Endothelial cell (in vitro differentiated cells): Measurements from ENCODE around the gene PRXL2A. TPM values are rescaled to one million over a fixed set of nuclear protein-coding genes. Genes with fewer than 3 reads are reported as not detected.

Experiments
- DNase-seq: peaks from one replicate; pipeline ENCODE4 v3.0.0; 2021; ENCODE audit warnings: low spot score
- H3K27ac Mint-ChIP-seq: one replicate; pipeline ENCODE4 v1.8.0; 2021; ENCODE audit warnings: mixed read lengths, inconsistent platforms; ENCODE audit not compliant: unreplicated experiment
- H3K27me3 Mint-ChIP-seq: one replicate; pipeline ENCODE4 v1.8.0; 2021; ENCODE audit warnings: mild to moderate bottlenecking, moderate library complexity, mixed read lengths, inconsistent platforms; ENCODE audit not compliant: unreplicated experiment
- H3K36me3 Mint-ChIP-seq: one replicate; pipeline ENCODE4 v1.8.0; 2021; ENCODE audit warnings: mild to moderate bottlenecking, low read depth, mixed read lengths, inconsistent platforms; ENCODE audit not compliant: unreplicated experiment
- H3K4me1 Mint-ChIP-seq: one replicate; pipeline ENCODE4 v1.8.0; 2021; ENCODE audit warnings: mild to moderate bottlenecking, mixed read lengths, inconsistent platforms; ENCODE audit not compliant: unreplicated experiment
- H3K4me3 Mint-ChIP-seq: one replicate; pipeline ENCODE4 v1.8.0; 2021; ENCODE audit warnings: mild to moderate bottlenecking, mixed read lengths, inconsistent platforms; ENCODE audit not compliant: unreplicated experiment
- H3K9me3 Mint-ChIP-seq: one replicate; pipeline ENCODE4 v1.8.0; 2021; ENCODE audit warnings: mixed read lengths, inconsistent platforms; ENCODE audit not compliant: unreplicated experiment
- total RNA-seq: library from RNA; stranded (reverse); fragmentation: NEBNext Ultra II Directional; extraction: Animal tissue kit (Norgen Biotek cat#: 25700); gene quantifications from one replicate; pipeline ENCODE4 v1.2.1, GENCODE V29; 2021; ENCODE audit not compliant: unreplicated experiment
- TF ChIP-seq, protein P1 (sequence below): fragments of 200-600 bp; sonication (generic); IDR thresholded peaks from one replicate; pipeline ENCODE4 v1.5.0; 2021; ENCODE audit warnings: antibody characterized with exemption; ENCODE audit not compliant: unreplicated experiment

The PRXL2A gene
- total RNA-seq, 1 donor from 2014 or later: 147 TPM

DNA sequence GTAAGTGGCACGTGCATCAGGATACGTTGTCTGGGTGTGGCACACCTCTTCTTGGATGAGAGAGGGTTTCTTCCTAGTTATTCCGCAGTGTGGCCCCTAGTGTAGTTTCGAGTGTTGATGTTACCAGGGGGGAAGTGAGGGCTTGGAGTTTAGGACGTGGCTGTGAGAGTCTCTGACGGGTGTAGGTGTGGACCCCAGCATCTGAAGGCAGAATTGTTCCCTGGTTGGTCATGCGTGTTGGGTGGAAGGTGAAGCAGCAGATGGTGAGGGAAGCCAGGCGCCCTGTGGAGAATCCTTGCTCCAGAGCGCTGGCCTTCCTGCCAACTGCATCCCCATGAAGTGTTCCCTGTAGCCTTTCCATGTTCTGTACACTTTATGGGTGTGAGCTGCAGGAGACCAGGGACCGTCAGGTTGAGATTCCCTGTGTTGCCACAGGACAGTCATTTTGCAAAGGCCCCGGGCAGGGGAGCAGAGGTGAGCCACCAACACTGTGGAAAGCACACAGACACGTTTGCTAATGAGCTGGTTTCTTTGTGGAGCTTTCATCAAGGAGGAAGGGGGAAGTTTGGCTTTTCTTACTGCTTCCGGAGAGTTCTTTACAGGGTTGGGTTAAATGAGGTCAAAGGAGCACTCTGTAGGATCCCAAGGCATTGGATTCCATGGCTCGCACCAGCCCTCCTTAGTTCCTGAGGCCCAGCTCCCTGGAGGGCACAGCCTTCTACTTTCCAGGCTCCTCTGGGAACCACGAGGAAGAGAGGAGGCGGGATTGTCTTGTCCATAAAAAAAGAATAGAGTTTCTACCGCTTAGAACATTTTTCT is 77.8 kb downstream of the PRXL2A start:
- Mint-ChIP-seq H3K27ac (no peak overlapping the region), H3K4me3 (peak overlapping the region; percentile 60), H3K4me1 (peaks cover 44% of the 10 kb centered on the region)

More for the DNA sequence above, 77.8 kb downstream of the PRXL2A start:
- no peaks in the 10 kb centered on the region for H3K9me3 Mint-ChIP-seq
- TF ChIP-seq, protein P1, sequence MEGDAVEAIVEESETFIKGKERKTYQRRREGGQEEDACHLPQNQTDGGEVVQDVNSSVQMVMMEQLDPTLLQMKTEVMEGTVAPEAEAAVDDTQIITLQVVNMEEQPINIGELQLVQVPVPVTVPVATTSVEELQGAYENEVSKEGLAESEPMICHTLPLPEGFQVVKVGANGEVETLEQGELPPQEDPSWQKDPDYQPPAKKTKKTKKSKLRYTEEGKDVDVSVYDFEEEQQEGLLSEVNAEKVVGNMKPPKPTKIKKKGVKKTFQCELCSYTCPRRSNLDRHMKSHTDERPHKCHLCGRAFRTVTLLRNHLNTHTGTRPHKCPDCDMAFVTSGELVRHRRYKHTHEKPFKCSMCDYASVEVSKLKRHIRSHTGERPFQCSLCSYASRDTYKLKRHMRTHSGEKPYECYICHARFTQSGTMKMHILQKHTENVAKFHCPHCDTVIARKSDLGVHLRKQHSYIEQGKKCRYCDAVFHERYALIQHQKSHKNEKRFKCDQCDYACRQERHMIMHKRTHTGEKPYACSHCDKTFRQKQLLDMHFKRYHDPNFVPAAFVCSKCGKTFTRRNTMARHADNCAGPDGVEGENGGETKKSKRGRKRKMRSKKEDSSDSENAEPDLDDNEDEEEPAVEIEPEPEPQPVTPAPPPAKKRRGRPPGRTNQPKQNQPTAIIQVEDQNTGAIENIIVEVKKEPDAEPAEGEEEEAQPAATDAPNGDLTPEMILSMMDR: no peak
- H3K36me3 Mint-ChIP-seq: peaks cover 24% of the 10 kb centered on the region
- DNase-seq: no peak
- H3K27me3 Mint-ChIP-seq: peaks cover 15% of the 10 kb centered on the region

Other genes with a start within 250 kb of the PRXL2A start
- gene ANXA11, start 203.0 kb upstream of the PRXL2A start, total RNA-seq: 133 TPM
- gene MAT1A, start 118.9 kb upstream of the PRXL2A start, total RNA-seq: 0.64 TPM
- gene DYDC1, start 51.8 kb upstream of the PRXL2A start, total RNA-seq: not detected
- gene DYDC2, start 51.8 kb upstream of the PRXL2A start, total RNA-seq: not detected
- 147 TPM for gene TSPAN14, start 45.8 kb downstream of the PRXL2A start, total RNA-seq
- gene SH2D4B, start 129.4 kb downstream of the PRXL2A start, total RNA-seq: 0.23 TPM